HG03097 (cell line): ENCODE results near the gene PLEKHJ1.

Experiments
- ATAC-seq: cut with Tn5 transposase; IDR thresholded peaks from one replicate; pipeline ENCODE4 v1.9.1; 2021; ENCODE audit not compliant: unreplicated experiment, low FRiP score

The PLEKHJ1 gene

GRCh38 chr19:2250766-2251105, 14.6 kb upstream of the PLEKHJ1 start:
- no peak for ATAC-seq

- no peak for ATAC-seq
Observed at GRCh38 chr19:2249880-2250765, 14.0 kb upstream of the PLEKHJ1 start.

GRCh38 chr19:2249010-2249866, 13.1 kb upstream of the PLEKHJ1 start, which contains the start of gene AMH:
AMH (plus strand) TSS chr19:2249323; CDS start chr19:2249333, 10 bp downstream.
- ATAC-seq: no peak

- no peak for ATAC-seq
Observed at GRCh38 chr19:2248136-2249009, 12.2 kb upstream of the PLEKHJ1 start.

GRCh38 chr19:2247433-2248101, 11.4 kb upstream of the PLEKHJ1 start:
- ATAC-seq: no peak

- no peak for ATAC-seq
Observed at GRCh38 chr19:2246801-2247361, 10.8 kb upstream of the PLEKHJ1 start.

GRCh38 chr19:2246014-2246620, 10.0 kb upstream of the PLEKHJ1 start:
- no peak for ATAC-seq

- ATAC-seq: no peak
Observed at GRCh38 chr19:2245273-2245672, 9.1 kb upstream of the PLEKHJ1 start.

GRCh38 chr19:2244486-2244885, 8.4 kb upstream of the PLEKHJ1 start:
- no peak for ATAC-seq

- no peak for ATAC-seq
Observed at GRCh38 chr19:2244125-2244411, 7.9 kb upstream of the PLEKHJ1 start.

GRCh38 chr19:2243274-2244124, 7.4 kb upstream of the PLEKHJ1 start:
- ATAC-seq: no peak

GRCh38 chr19:2242816-2243215, 6.7 kb upstream of the PLEKHJ1 start:
- ATAC-seq: no peak

GRCh38 chr19:2242092-2242537, 6.0 kb upstream of the PLEKHJ1 start:
- ATAC-seq: no peak

GRCh38 chr19:2240881-2241760, 5.0 kb upstream of the PLEKHJ1 start:
- ATAC-seq: no peak

- ATAC-seq: no peak
Observed at GRCh38 chr19:2239771-2240770, 3.9 kb upstream of the PLEKHJ1 start.

GRCh38 chr19:2239173-2239572, 3.0 kb upstream of the PLEKHJ1 start:
- ATAC-seq: no peak

GRCh38 chr19:2237869-2238153, 1.7 kb upstream of the PLEKHJ1 start:
- ATAC-seq: no peak
